Esophagus muscularis mucosa (tissue), 4 donors: ENCODE results near the gene CNTN3. TPM values are rescaled to one million over a fixed set of nuclear protein-coding genes. Genes with fewer than 3 reads are reported as not detected.

ENCODE experiments used
- DNase-seq: peaks from one replicate; pipeline ENCODE4 v3.0.0-alpha.2; 2017; ENCODE audit errors: extremely low spot score
- H3K27ac ChIP-seq, 4 donors: fragments of 200-600 bp; sonication (generic); replicated peaks in 1 of 4; 1 replicate in 3 of 4; 2 replicates in 1 of 4; pipeline ENCODE4 v1.5.1; 2016 to 2019; ENCODE audit warnings: mild to moderate bottlenecking in 1 of 4
- H3K27me3 ChIP-seq, 4 donors: fragments of 200-600 bp; sonication (generic); one replicate each; pipeline versions ENCODE4 v1.5.1 to v1.6.0; 2016 to 2019
- H3K36me3 ChIP-seq, 4 donors: fragments of 200-600 bp; sonication (generic); one replicate each; pipeline ENCODE4 v1.5.1; 2016 to 2019
- H3K4me1 ChIP-seq, 4 donors: fragments of 200-600 bp; sonication (generic); one replicate each; pipeline ENCODE4 v1.5.1; 2016 to 2019
- H3K4me3 ChIP-seq, 4 donors: fragments of 200-600 bp; sonication (generic); 1 replicate in 2 of 4; 2 replicates in 2 of 4; pipeline ENCODE4 v1.5.1; 2016 to 2019; ENCODE audit warnings: mild to moderate bottlenecking in 4 of 4, moderate library complexity in 1 of 4
- H3K9me3 ChIP-seq, 4 donors: fragments of 200-600 bp; sonication (generic); 1 replicate in 3 of 4; 2 replicates in 1 of 4; pipeline ENCODE4 v1.5.1; 2016 to 2019
- CTCF ChIP-seq, 3 experiments: fragments of 200-600 bp in 2 of 3; fragments of 450-650 bp in 1 of 3; sonication (generic) in 2 of 3; IDR thresholded peaks; one replicate each; pipeline ENCODE4 v1.5.1; 2017 to 2019; ENCODE audit warnings: antibody characterized with exemption in 3 of 3, mild to moderate bottlenecking in 2 of 3, moderate library complexity in 1 of 3
- EP300 ChIP-seq: sonication (generic); formaldehyde crosslinking; IDR thresholded peaks from one replicate; pipeline ENCODE4 v1.6.1; 2017; ENCODE audit warnings: antibody characterized with exemption
- POLR2A ChIP-seq: fragments of 450-650 bp; IDR thresholded peaks from one replicate; pipeline ENCODE4 v1.6.1; 2017; ENCODE audit warnings: antibody characterized with exemption, moderate library complexity, mild to moderate bottlenecking, low read depth
- POLR2AphosphoS5 ChIP-seq, 2 donors: sonication (generic); formaldehyde crosslinking; IDR thresholded peaks; one replicate each; pipeline ENCODE4 v1.6.1; 2017; ENCODE audit warnings: antibody characterized with exemption in 2 of 2
- WGBS: methylation state at CpG from one replicate; pipeline ENCODE4 v1.1.5; 2018; 5-methylcytosine and 5-hydroxymethylcytosine counted together
- intact Hi-C: fragments of 100-400 bp; cut with DNase I; formaldehyde crosslinking; loops from one replicate; pipeline ENCODE4 v1.15.1; 2023
- total RNA-seq, 4 donors: library from RNA; depleted of rRNA; stranded (reverse); fragments of >200 nt; gene quantifications; one replicate each; pipeline versions ENCODE4 v1.1.0 to v1.2.1, GENCODE V29; 2016

The CNTN3 gene
- total RNA-seq, result 1 to 10 TPM in 3 of 4 donors, under 1 TPM in 1; 0.91 to 1.4 (median 1.2) TPM

- WGBS, result 1% methylated on average over 8 of the region's 108 CpGs
- intact Hi-C loops, result no loop called here
- TF ChIP-seq POLR2AphosphoS5 (IDR thresholded peaks at IDR 0.05) (no peak), EP300 (no peak), CTCF (IDR thresholded peaks at IDR 0.05) (no peak), POLR2A (no peak)
- DNase-seq, result no peak
- H3K4me1 ChIP-seq, result peaks cover 5 to 29% (median 24%) of the 10 kb centered on the region in 4 donors
- H3K36me3 ChIP-seq, result no peaks in the 10 kb centered on the region
- no peak within 1 kb of the TSS for H3K27ac ChIP-seq
- H3K9me3 ChIP-seq, result no peaks in the 10 kb centered on the region
- H3K4me3 ChIP-seq, result peak within 1 kb of the TSS; percentile 44 to 59 (median 50)
- H3K27me3 ChIP-seq, result peaks cover 0 to 28% (median 0%) of the 10 kb centered on the region in 4 donors
Observed at GRCh38 chr3:74614107-74614967, at the start of gene CNTN3. CNTN3 (minus strand) TSS chr3:74614659; CDS start chr3:74521112, 93,547 bp downstream.

DNA sequence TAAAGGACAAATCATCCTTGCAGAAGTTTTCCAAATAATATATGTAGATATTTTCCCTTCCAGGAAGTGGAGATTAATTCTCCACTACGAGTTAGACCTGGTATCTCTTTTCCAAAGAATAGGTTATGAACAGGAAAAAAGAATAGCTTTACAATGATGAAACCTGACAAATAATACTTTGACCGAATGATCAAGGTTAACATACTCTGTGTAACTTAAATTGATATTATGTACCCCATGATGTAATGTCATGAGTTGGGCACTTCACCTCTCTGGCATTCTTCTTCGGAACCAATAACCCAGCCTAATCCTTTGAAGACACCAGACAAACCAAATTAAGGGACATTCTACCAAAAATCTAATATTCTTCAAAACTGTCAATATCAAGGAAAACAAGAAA lies 48.7 kb upstream of the CNTN3 start:
- H3K4me3 ChIP-seq, result no peak overlapping the region
- TF ChIP-seq EP300 (no peak), POLR2A (no peak), CTCF (IDR thresholded peaks at IDR 0.05) (no peak), POLR2AphosphoS5 (IDR thresholded peaks at IDR 0.05) (no peak)
- intact Hi-C loops, result no loop called here
- H3K27me3 ChIP-seq, result no peaks in the 10 kb centered on the region
- H3K36me3 ChIP-seq, result no peaks in the 10 kb centered on the region
- no peak for DNase-seq
- 78% methylated on average over 3 of the region's 3 CpGs for WGBS
- no peak overlapping the region for H3K27ac ChIP-seq
- peaks cover 0 to 16% (median 12%) of the 10 kb centered on the region in 4 donors for H3K9me3 ChIP-seq
- no peaks in the 10 kb centered on the region for H3K4me1 ChIP-seq

DNA sequence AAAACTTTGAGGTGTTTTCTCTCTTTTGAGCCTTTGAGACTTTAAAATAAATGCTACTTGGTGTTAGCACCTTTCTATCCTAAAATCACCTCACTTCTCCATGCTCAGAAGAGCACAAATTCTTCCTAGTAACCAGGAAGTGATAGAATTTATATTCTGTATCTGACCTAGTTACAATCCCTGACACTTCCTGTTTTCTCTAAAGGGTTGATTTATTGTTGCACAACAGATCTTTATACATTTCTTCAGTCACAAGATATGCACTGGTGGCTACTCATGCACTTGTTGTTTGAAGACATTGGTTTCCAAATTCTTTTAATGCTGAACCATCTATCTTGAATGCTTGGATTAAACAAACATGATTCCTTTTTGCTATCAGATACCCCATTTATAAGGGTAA lies 47.2 kb upstream of the CNTN3 start:
- Histone ChIP-seq H3K27ac (no peak overlapping the region), H3K4me1 (no peaks in the 10 kb centered on the region), H3K4me3 (no peak overlapping the region), H3K36me3 (no peaks in the 10 kb centered on the region), H3K9me3 (peaks cover 0 to under 1% (median 0%) of the 10 kb centered on the region in 4 donors), H3K27me3 (no peaks in the 10 kb centered on the region)
- no peak for TF ChIP-seq POLR2A
- no peak for TF ChIP-seq EP300
- no peak for TF ChIP-seq POLR2AphosphoS5 (IDR thresholded peaks at IDR 0.05)
- TF ChIP-seq CTCF (IDR thresholded peaks at IDR 0.05), result no peak
- DNase-seq, result no peak
- intact Hi-C loops, result no loop called here

- Histone ChIP-seq H3K9me3 (no peaks in the 10 kb centered on the region), H3K36me3 (no peaks in the 10 kb centered on the region), H3K4me1 (no peaks in the 10 kb centered on the region), H3K27me3 (no peaks in the 10 kb centered on the region), H3K4me3 (no peak overlapping the region), H3K27ac (no peak overlapping the region)
- intact Hi-C loops, result no loop called here
- DNase-seq, result no peak
- 82% methylated on average over 2 of the region's 2 CpGs for WGBS
- no peak for TF ChIP-seq POLR2A
- no peak for TF ChIP-seq POLR2AphosphoS5 (IDR thresholded peaks at IDR 0.05)
- TF ChIP-seq EP300, result no peak
Observed at GRCh38 chr3:74651885-74652284, 37.4 kb upstream of the CNTN3 start.

DNA sequence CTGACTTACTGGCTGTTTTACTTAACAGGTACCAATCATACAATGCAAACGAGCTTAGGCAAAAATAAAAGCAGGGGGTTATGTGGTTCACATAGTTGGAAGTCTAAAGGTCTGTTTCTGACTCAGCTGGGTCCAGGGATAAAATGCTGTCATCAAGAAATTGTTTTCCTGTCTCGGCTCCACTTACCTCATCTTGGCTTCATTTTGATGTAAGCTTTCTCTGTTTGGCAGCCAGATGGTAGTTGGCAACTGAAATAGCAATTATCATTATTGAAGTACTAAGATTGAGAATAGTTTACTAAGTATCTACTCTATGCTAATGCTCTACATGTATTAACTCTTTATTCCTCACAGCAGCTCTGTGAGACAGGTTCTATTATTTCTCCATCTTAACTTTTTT lies 36.8 kb upstream of the CNTN3 start:
- H3K27ac ChIP-seq, result no peak overlapping the region
- 48% methylated on average over 2 of the region's 2 CpGs for WGBS

More for the DNA sequence above, 36.8 kb upstream of the CNTN3 start:
- Histone ChIP-seq H3K9me3 (no peaks in the 10 kb centered on the region), H3K36me3 (no peaks in the 10 kb centered on the region), H3K4me1 (no peaks in the 10 kb centered on the region), H3K4me3 (no peak overlapping the region), H3K27me3 (no peaks in the 10 kb centered on the region)
- DNase-seq, result no peak
- TF ChIP-seq POLR2A, result no peak
- TF ChIP-seq CTCF (IDR thresholded peaks at IDR 0.05), result no peak
- no peak for TF ChIP-seq EP300
- no peak for TF ChIP-seq POLR2AphosphoS5 (IDR thresholded peaks at IDR 0.05)
- intact Hi-C loops, result no loop called here
